ENCODE measurements around the gene GRID2.
"Not testable (repeated sequence)": the region's sequence is repeated elsewhere in the genome, so short reads cannot be mapped to it uniquely, and the experiment has no call there.

GRCh38 chr4:93366169-93366755 is 1062.5 kb downstream of the GRID2 start:
- TF ChIP-seq POLR2AphosphoS5 (IDR thresholded peaks at IDR 0.05; ENCODE audit: low read depth, low read length); POLR2A (IDR thresholded peaks at IDR 0.05; ENCODE audit: low read depth, low read length); TAF1 (IDR thresholded peaks at IDR 0.05; ENCODE audit: borderline replicate concordance, low read depth, low read length): not testable (repeated sequence)
